Ovary (tissue), 9 donors: ENCODE data around the gene KLRG1. TPM values are rescaled to one million over a fixed set of nuclear protein-coding genes. Genes with fewer than 3 reads are reported as not detected.

ENCODE experiments used
- DNase-seq, 5 donors: peaks; one replicate each; pipeline ENCODE4 v3.0.0-alpha.2; 2019 to 2020
- H3K27ac ChIP-seq, 2 donors: fragments of 200-600 bp; one replicate each; pipeline versions ENCODE4 v1.5.1 to v1.8.0; 2019 to 2022
- H3K27me3 ChIP-seq: fragments of 200-600 bp; one replicate; pipeline ENCODE4 v1.8.0; 2022
- H3K36me3 ChIP-seq: fragments of 200-600 bp; sonication (generic); one replicate; pipeline ENCODE4 v1.5.1; 2019
- H3K4me1 ChIP-seq: one replicate; pipeline ENCODE4 v1.8.1; 2013; ENCODE audit warnings: mild to moderate bottlenecking, moderate library complexity; ENCODE audit not compliant: insufficient read depth
- H3K4me3 ChIP-seq: fragments of 200-600 bp; sonication (generic); one replicate; pipeline ENCODE4 v1.5.1; 2017
- H3K9me3 ChIP-seq, 2 donors: fragments of 200-600 bp in 1 of 2; sonication (generic) in 1 of 2; one replicate each; pipeline versions ENCODE4 v1.5.1 to v1.8.1; 2013 to 2019; ENCODE audit warnings: mild to moderate bottlenecking in 1 of 2, moderate library complexity in 1 of 2
- EP300 ChIP-seq: sonication (generic); formaldehyde crosslinking; IDR thresholded peaks from one replicate; pipeline ENCODE4 v1.6.1; 2017; ENCODE audit warnings: antibody characterized with exemption
- POLR2A ChIP-seq: fragments of 450-650 bp; IDR thresholded peaks from one replicate; pipeline ENCODE4 v1.6.1; 2017; ENCODE audit warnings: antibody characterized with exemption, mild to moderate bottlenecking, moderate library complexity
- WGBS, 3 donors: extraction: QIAGEN DNeasy Blood & Tissue Kit in 1 of 3; methylation state at CpG; one replicate each; pipeline versions ENCODE4 v1.1.5 to v1.1.7; 2013 to 2017; 5-methylcytosine and 5-hydroxymethylcytosine counted together
- intact Hi-C, 4 donors: fragments of 100-400 bp; cut with DNase I; formaldehyde crosslinking; loops; one replicate each; pipeline versions ENCODE4 v1.11.0 to v1.15.1; 2022 to 2023
- polyA plus RNA-seq, 2 donors: library from polyadenylated mRNA; stranded (reverse); fragments of 200-250 nt in 1 of 2; fragments of 350-450 nt in 1 of 2; fragmentation: Illumina TruSeq in 1 of 2; extraction: RNeasy Lipid Tissue Mini Kit (QIAGEN cat#74804) in 1 of 2; gene quantifications; one replicate each; pipeline ENCODE4 v1.2.3, GENCODE V29; 2013 to 2014
- total RNA-seq, 7 donors: library from RNA; depleted of rRNA in 2 of 7; stranded (reverse); fragments of >200 nt in 2 of 7; fragmentation: NEBNext Ultra II Directional in 3 of 7; extraction: Animal tissue kit (Norgen Biotek cat#: 25700) in 3 of 7; gene quantifications; one replicate each; pipeline versions ENCODE4 v1.1.0 to v1.2.4, GENCODE V29; 2016 to 2023
- TF ChIP-seq, protein P1 (sequence below), 3 donors: fragments of 450-650 bp in 2 of 3; fragments of 200-600 bp in 1 of 3; IDR thresholded peaks; one replicate each; pipeline versions ENCODE4 v1.5.1 to v1.8.0; 2016 to 2022; ENCODE audit warnings: antibody characterized with exemption in 3 of 3, mild to moderate bottlenecking in 1 of 3
- donor health status: DM: no; HTN: no; CAD: no; lungs with moderate emphysema.
- donor health status: DM: no; HTN: no; CAD: no.
- donor health status: Bipolar disorder and iron deficiency.
- donor health status: DM: yes; HTN: yes; CAD: no.
- donor health status: DM: no; HTN: no; CAD: no.
- donor health status: DM: yes; HTN: yes; CAD: no.

Gene KLRG1
- total and polyA plus RNA-seq, 9 donors = 0.42 to 4.3 (median 1.1) TPM

DNA sequence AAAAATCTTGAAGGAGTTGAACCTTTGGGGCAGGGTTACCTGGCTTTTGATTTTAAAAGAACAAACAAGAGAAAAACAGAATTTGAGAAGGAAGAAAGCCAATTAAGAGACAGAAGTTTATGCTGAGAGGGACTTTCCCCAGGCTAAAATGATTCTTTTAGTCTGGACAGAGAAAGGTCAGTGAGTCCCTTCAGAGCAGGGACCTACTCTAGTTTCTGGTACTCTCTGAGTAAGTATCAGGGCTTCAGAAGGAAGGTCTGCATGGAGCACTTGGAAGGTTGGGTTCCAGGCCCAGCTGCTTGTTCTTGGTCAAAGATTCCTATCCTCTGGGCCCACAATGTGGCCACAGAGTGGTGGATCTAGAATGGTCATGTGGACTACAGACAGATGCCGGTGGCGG lies 59.6 kb downstream of the KLRG1 start:
- DNase-seq = no peak
- TF ChIP-seq, protein P1, sequence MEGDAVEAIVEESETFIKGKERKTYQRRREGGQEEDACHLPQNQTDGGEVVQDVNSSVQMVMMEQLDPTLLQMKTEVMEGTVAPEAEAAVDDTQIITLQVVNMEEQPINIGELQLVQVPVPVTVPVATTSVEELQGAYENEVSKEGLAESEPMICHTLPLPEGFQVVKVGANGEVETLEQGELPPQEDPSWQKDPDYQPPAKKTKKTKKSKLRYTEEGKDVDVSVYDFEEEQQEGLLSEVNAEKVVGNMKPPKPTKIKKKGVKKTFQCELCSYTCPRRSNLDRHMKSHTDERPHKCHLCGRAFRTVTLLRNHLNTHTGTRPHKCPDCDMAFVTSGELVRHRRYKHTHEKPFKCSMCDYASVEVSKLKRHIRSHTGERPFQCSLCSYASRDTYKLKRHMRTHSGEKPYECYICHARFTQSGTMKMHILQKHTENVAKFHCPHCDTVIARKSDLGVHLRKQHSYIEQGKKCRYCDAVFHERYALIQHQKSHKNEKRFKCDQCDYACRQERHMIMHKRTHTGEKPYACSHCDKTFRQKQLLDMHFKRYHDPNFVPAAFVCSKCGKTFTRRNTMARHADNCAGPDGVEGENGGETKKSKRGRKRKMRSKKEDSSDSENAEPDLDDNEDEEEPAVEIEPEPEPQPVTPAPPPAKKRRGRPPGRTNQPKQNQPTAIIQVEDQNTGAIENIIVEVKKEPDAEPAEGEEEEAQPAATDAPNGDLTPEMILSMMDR (IDR thresholded peaks at IDR 0.05) = no peak
- no peak for TF ChIP-seq POLR2A
- no peak for TF ChIP-seq EP300
- H3K27ac ChIP-seq = no peak overlapping the region
- H3K4me1 ChIP-seq = no peaks in the 10 kb centered on the region
- 92 to 100% (median 97%) methylated on average over 2 of the region's 2 CpGs for WGBS, 3 donors
- no peaks in the 10 kb centered on the region for H3K36me3 ChIP-seq
- H3K27me3 ChIP-seq = no peaks in the 10 kb centered on the region
- no peaks in the 10 kb centered on the region for H3K9me3 ChIP-seq
- H3K4me3 ChIP-seq = no peak overlapping the region
- intact Hi-C loops = loop anchor here in 2 of 4 donors (10.0 kb wide), 2 partner anchors 374 to 394 kb away; no protein-coding TSS in a partner anchor

DNA sequence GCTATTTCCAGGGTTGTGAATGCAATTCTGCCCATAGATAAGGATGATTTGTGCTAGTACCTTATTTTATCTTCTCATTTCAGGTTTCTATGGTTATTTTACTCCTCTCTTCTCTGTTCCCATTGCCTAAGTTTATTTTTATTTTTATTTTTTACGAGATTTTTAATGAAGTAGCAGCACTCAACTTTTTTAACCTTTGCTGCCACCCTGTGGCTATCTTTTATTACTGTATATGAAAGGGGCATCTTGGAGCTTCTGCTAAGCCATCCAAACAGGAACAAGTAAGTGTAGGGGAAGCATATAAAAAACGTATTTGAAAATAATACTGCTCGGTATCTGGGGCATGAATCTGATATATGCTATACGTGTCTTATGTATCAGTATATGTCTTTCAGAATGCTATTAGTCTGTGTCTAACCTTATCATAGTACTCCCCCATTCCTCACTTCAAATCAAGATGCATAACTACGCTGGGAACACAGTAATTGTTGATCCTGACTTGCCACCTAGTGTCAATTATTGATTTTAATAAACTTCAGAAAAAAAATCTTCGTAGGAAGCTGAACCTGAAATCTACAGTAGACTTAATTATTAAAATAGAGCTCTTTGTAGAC lies 60.3 kb downstream of the KLRG1 start:
- WGBS, 3 donors = 10 to 15% (median 11%) methylated on average over 6 of the region's 6 CpGs
- no peaks in the 10 kb centered on the region for H3K4me1 ChIP-seq
- H3K9me3 ChIP-seq = no peaks in the 10 kb centered on the region
- H3K4me3 ChIP-seq = no peak overlapping the region
- no peaks in the 10 kb centered on the region for H3K27me3 ChIP-seq
- H3K27ac ChIP-seq = no peak overlapping the region
- no peak for DNase-seq
- no peaks in the 10 kb centered on the region for H3K36me3 ChIP-seq
- TF ChIP-seq EP300 = no peak
- TF ChIP-seq, protein P1 (IDR thresholded peaks at IDR 0.05) = peak in 2 of 3 donors; percentile 9 to 30
- intact Hi-C loops = loop anchor here in 2 of 4 donors (10.0 kb wide), 2 partner anchors 375 to 395 kb away; no protein-coding TSS in a partner anchor

DNA sequence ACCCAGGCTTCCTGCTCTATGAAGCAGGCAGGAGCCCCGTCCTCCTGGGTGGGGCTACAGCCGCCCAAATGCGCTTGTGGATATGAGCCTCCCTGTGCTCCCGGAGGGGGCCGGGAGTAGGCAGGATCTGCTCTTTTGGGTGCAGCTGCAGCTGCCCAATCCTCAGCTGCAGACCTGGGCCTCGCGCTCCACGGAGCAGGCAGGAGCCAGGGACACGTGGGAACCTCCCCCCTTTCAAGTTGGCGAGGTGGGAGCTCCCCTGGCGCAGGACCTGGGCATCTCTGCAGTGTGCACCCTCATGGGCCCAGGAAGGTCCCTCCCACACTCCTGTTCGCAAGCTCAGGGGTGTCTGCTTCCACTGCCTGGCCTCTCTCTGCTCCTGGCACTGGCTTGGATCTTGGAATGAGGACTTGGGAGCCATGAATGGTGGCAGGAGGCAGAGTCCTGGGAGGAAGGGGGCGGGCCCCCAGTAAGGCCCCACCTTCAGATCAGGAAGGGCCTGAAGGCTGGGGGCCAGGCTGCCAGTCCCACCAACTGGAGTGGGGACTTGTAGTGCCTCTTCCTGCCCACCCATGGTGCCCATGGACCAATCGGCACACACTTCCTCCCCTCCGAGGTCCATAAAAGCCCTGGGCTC lies 61.3 kb downstream of the KLRG1 start:
- TF ChIP-seq, protein P1 (IDR thresholded peaks at IDR 0.05) = no peak
- no peak for TF ChIP-seq POLR2A
- no peak for TF ChIP-seq EP300
- no peak for DNase-seq
- Histone ChIP-seq H3K36me3 (no peaks in the 10 kb centered on the region), H3K27me3 (no peaks in the 10 kb centered on the region), H3K4me1 (no peaks in the 10 kb centered on the region), H3K4me3 (no peak overlapping the region), H3K9me3 (no peaks in the 10 kb centered on the region), H3K27ac (no peak overlapping the region)
- WGBS, 3 donors = 81 to 86% (median 81%) methylated on average over 15 of the region's 15 CpGs
- intact Hi-C loops = no loop called here

DNA sequence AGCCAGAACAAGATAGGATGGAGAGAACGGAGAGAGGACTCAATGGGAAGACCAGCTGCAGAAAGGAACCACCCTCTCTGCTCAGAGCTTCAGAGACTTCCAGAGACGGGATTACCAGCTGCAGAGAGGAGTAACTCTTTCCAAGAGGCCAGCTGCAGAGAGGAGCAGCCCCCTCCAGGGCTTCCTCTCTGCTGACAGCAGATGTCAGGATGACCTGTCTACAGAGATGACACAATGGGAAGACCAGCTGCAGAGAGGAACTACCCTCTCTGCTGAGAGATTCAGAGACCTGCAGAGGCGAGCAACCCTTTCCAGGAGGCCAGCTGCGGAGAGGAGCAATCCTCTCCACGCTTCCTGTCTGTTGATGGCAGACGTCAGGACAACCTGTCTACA lies 61.8 kb downstream of the KLRG1 start:
- intact Hi-C loops = no loop called here
- no peak for DNase-seq
- Histone ChIP-seq H3K27ac (no peak overlapping the region), H3K9me3 (no peaks in the 10 kb centered on the region), H3K4me1 (no peaks in the 10 kb centered on the region), H3K27me3 (no peaks in the 10 kb centered on the region), H3K4me3 (no peak overlapping the region), H3K36me3 (no peaks in the 10 kb centered on the region)
- TF ChIP-seq, protein P1 (IDR thresholded peaks at IDR 0.05) = no peak
- TF ChIP-seq EP300 (no peak), POLR2A (no peak)
- 36 to 45% (median 43%) methylated on average over 6 of the region's 6 CpGs for WGBS, 3 donors
